ENCODE results near the gene BTBD18.

The BTBD18 gene, protein sequence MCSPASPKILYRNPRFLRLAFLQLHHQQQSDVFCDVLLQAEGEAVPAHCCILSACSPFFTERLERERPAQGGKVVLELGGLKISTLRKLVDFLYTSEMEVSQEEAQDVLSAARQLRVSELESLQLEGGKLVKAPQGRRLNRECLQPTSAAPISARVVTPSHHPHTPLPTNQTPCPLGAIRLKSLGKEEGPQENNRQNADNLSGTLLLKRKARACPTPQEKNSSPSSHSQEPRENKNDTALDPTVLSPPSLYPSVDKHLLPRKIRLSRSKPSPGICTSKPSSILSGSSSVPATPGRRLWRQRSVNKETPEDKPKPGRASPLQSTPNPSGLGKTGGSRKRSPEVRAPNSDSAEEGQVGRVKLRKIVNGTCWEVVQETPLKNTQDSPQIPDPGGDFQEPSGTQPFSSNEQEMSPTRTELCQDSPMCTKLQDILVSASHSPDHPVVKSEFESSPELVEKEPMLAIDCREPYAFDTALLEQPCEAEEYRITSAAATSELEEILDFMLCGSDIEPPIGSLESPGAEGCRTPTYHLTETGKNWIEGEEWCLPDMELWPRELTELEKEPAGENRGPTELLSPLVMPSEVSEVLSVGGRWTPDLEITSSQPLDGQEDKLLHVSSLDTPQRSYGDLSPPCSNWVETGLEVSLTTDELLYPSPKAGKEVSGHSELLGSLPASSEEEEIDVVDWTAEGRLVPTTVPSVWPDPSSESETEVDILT

DNA sequence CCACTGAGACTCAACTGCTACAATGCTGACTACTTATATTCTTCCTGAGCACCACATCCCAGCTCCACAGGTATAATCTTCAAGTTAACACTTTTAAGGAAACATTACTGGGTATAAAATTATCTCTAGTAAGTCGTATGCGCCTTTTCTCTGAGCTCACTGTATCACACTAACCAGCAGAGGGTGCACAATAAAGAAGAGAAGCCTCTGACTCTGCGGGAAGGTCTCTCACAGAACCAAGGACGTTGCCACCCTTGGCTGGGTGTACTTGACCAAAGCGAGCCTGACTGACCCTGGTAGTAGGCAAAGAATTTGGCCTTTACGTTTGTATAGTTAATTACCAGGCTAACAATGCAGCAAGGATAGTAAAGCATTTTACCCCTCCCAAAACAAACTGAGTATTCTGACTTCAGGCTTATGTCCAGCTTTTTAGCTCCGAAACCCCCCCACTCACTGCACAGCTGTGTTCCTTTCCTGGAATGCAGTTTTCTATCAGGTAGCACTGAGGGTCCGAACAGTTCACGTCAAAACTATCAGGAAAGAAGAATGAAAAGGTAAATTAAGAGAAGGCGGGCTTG, at the start of gene BTBD18:
TSS of gene BTBD18 (minus strand) at position 144 of the 578 bp plus-strand sequence. CDS start 631 bp downstream, outside the sequence.
- DNase-seq: peak; percentile 4

DNA sequence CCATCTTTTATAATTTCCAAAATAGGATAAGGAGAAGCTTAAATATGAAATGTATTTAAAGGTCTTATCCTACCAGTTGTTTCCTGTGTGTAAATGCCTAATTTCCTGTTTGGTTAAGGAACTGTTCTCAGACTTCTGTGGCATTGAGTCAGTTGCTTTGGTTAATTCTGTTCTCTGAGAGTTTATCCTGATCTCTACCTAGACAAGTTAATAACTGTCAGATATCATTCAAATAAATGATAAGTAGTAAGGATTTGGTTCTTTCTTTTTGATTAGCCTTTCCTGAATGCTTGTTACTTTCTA, 49.5 kb upstream of the BTBD18 start:
- DNase-seq: no peak

DNA sequence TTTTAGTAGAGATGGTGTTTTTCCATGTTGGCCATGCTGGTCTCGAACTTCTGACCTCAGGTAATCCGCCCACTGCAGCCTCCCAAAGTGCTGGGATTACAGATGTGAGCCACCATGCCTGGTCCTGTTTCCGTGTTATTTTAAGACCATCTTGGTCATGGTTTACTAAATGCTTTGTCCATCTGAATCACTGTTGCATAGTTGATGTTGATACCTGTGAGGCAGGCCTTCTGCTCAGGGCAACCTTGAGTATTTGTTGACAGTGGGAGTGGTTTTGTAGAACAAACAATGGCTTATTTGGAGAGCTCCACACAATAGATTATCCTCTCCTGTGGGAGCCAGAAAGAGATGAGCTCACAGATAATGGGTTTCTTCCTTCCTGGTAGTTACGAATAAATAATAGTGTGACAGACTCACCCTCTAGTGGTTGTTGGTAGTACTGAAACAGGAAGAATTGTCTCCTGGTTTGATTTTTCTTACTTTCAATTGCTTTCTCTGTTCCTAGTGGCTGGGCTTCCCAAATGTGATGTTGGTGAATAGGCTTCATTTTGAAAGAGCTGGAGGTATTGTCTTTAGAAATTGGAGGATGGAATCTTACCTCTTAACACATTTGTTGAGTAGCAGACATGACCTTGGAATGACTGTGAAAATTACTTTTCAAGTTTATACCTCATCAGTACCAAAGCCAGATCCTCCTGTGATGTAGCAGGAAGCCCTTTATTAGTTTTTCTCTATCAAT, 49.0 kb upstream of the BTBD18 start:
- DNase-seq: peak; percentile 63

DNA sequence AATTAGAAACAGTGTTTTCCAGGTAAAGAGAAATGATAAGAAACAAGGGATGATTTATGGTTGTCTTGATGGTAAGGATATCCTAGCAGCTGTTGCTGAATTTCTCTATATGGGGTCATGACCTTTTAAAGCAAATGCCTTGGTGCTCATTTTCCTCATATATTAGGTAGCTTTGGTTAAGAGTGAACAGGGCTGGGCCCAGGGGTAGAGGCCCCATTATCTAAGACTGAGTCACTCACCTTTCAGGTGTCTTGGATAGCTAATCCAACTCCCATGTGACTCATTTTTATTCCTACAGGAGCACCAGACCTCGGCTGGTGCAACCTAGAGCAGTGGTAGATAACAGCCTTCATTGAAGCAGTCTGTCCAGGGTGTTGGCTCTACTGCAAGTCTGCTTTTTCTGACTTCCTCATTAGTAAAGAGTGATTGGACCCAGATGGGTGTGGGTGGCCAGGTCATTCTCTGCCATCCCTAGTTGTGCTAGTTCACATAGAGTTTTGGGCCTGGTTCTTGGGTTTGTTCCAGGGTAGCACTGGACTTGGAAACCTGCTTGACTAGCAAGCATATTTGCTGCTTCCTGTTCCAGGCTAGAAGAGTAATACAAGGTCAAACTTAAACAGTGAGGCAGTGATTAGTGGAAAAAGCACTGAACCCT, 47.4 kb upstream of the BTBD18 start:
- DNase-seq: no peak

DNA sequence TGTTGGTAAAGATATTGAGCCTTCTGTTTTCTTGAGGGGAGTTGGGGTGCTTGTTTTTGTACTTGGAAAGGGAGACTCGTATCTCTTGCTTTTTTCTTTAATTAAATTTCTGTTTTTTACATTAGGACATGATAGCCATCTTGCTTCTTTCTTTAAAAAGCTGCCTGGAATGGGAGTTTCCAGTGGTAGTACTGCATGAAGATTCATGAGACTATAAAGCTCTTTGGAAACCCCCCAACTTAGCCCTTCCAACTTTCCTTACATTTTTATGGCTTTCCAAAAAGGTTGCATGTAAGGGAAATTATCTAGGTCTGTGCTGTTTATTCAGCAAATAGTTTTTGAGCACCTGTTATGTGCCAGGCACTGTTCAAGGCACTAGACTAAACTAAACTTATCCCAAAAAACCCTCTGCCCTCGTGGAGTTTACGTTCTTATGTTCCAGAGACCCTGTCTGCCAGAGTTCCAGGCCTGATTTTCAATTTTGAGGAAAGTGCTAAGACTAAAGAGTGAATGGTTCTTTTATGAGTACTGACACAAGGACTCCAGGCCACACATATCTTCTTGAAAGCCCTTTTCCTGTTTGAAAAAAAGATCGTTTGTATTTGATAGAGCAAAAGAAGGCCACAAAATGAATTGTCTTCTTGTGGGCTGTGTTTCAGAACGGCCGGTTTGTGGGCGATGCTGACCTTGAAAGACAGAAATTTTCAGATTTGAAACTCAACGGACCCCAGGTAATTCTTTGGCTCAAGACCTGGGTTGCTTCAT, 41.9 kb upstream of the BTBD18 start:
- DNase-seq: no peak

DNA sequence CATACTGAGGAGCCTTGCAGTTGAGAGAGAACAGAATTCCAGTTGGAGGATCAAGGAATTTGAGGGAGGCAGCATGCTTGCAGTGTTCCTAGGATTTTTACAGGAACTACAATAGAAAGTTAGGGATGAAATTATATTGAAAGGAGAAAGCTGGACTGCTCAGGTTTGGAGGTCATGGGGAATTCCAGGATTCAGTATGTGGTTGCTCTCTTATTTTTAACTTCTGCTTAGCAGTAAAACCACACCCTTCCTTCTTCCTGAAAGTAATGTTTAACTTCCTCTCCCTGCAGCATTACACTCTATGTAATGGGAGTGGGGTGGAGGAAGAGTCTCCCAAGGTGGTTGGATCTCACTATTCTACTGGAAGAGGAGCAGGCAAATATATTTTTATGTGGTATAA, 41.3 kb upstream of the BTBD18 start:
- no peak for DNase-seq

DNA sequence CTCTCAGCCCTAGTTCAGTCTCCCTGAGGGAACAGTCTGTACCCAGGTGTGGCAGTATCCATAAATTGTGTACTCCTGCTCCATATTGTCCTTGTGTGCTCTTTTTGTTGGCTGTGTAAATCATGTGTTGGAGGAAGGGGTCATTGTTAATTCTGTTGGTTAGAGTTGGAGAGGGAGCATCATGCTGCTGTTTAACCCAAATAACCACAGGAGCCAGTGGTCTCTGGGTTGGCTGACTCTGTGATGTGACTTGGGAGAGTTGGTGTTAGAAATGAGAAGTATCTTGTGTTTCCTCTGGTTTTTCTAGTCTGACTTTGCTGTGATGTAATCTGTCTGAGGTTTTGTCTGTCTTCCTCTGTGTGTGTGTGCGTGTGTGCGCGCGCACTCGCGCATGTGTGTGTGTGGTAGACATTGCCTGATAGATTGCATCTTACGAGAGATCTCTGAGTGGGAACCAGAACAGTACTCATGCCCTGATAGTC, 40.5 kb upstream of the BTBD18 start:
- peak; percentile 22 for DNase-seq

DNA sequence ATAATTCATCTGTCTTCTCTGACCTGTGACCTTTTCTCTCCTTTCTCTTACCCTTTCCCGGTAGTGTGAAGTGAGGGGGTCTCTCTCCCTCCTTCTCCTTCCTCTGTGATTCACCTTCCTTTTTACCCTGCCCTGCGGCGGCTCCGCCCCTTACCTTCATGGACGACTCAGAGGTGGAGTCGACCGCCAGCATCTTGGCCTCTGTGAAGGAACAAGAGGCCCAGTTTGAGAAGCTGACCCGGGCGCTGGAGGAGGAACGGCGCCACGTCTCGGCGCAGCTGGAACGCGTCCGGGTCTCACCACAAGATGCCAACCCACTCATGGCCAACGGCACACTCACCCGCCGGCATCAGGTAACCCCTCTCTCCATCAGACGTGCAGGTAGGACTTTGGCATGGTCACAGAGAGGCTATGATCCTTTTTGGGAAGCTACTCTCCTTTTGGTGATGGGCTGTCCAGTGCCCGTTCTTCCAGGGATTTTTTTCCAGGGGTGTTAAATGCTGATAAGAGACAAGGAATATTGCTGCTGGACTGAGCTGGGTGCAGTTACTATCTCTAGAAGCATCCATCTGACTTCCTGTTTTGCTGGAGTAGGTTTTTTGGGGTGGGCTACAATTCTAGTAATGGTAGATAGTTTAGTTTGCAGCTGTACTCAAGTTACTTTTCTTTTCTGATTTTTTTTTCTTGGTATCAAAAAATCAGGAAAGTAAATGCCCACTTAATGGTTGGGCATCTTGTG, 39.9 kb upstream of the BTBD18 start:
- no peak for DNase-seq

DNA sequence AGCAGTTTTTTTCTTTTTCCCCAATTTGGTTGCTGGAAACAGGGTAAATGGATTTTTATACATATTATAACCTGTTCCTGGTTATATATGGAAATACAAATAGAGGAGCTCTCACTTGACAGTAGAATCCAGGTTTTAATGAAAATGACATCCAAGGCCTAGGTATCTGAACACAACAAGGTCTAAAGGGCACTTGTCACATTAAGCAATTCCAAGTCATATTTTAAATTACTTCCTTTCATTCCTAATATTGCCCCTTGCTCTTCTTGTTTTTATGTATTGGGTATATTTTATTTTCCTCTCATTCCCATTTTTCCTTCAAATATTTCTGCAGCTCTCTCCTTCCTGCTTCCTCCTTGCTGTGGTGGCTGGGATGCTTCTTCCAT, 37.1 kb upstream of the BTBD18 start:
- no peak for DNase-seq

DNA sequence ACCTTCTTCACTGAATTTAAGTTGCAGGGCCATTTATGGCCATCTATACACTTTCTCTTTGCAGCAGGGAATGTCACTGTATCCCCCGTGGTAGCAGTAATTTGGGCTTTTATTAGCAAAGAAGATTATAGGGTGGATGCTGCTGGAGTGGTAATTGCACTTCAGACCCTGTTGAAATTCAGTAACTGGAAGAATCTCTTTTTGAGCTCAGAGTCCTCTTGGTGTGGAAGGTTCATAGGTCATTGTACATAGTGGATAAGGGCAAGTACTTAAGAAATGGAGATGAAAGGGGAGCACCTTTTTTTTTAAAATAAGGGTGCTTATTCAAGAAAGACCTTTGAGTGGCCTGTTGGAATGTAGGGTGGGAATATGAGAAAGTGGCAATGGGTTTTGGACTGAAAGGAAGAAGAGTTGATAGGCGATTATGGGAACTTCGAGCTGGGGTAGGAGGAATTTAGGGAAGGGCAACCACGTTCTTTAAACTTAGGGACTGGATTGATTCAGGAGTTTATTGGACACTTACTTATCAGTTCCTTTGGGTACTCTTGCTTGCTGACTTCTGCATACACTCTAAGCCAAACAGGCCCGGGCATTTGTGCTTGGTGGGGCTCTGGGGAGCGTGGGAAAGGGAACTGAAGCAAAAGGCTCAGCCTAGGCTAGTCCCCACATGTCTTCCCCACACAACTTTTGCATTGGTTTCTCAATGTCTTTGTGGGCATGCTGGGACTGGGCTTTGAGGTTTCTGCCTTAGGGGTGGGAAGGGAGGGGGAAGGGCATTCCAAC, 36.5 kb upstream of the BTBD18 start:
- DNase-seq: no peak

DNA sequence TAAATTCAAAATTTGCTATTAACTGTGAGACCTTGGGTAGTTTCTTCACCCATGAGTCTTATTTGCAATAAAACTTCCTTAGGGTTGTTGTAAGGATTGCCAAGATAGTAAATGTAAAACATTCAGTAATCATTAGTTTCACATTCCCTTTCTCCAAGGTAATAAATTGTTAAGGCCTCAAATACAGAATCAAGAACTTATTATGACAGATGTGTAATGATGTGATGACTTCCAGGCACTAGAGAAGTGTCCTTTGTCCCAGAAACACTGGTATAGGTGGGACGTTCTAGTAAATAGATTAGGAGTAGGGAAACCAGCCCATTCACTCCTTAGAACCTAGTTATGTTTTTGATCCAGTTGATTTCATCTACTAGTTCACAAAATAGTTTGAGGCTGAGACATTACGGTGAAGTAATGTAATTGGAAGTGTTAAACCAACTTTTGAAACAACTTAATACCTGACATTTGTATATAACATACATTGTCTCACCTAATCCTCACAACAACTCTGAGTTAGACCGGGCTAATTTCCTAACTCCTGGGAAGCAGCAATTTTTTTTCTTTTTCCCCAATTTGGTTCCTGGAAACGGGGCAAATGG, 35.5 kb upstream of the BTBD18 start:
- no peak for DNase-seq

DNA sequence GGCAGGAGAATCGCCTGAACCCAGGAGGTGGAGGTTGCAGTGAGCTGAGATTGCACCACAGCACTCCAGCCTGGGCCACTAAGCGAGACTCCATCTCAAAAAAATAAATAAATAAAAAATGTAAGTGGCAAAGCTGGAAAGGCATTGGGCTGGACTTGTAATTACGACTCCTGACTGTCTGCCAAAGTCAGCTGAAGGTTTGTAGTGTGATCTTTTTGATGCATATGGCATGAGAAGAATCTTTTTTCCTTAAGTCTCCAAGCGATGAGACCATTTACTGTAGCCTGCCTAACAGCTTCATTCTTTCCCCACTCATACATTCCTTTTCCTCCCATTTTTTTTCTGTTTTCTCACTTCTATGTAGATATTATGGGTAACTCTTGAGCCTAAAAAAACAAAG, 34.8 kb upstream of the BTBD18 start:
- DNase-seq: no peak

DNA sequence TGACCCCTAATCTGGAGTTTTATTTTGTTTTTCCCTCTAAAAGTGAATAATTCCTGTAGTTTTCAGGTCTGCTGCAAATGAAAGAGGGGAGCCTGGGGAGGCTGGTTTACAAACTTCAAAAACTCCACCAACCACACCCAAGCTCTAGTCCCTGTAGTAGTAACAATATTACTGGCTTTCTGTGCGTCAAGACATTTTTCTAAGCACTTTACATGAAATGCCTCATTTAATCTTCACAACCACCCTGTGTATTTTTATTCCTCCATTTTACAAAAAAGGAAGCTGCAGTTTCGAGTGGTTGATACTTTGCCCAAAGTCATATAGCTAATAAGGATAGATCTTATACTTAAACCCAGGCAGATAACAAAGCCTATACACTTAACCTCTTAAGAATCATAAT, 33.5 kb upstream of the BTBD18 start:
- DNase-seq: no peak

DNA sequence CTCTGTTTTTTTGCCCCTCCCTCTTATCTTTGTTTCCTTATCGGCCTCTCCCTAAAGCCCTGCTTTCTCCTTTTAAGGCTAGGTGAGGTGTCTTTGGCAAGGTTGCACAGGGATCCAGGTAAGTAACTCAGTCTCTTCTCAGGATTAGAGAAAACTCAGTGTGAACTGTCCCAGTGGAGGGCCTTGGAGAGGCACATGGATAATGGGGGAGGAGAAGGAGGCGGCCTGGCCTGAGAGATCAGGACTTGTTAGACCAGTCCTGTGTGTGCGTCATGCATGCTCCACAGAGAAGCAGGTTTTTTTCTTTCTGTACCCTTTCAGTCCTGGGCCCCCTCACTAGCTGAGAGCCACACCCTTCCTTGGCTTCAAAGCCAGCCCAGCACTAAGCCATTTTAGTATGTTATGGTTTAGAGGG, 29.9 kb upstream of the BTBD18 start:
- DNase-seq: no peak

DNA sequence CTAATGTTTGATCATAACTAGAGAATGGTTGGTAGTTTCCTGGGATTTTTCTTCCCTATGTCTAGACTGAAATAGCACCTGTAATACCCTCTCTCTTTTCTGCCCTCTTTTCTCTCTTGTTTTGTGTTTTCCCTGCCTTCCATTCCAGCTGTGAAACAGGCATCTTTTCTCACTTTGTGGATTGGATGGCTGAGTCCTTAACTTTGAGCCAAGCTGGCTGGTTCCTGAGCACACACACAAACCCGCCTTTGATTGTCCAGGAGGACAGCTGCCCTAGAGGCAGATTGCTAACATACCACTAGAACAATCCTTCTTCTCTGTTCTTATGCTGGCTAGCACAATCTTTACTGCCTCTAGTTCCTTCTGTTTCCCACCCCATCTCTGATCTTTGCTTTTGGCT, 27.7 kb upstream of the BTBD18 start:
- DNase-seq: no peak

DNA sequence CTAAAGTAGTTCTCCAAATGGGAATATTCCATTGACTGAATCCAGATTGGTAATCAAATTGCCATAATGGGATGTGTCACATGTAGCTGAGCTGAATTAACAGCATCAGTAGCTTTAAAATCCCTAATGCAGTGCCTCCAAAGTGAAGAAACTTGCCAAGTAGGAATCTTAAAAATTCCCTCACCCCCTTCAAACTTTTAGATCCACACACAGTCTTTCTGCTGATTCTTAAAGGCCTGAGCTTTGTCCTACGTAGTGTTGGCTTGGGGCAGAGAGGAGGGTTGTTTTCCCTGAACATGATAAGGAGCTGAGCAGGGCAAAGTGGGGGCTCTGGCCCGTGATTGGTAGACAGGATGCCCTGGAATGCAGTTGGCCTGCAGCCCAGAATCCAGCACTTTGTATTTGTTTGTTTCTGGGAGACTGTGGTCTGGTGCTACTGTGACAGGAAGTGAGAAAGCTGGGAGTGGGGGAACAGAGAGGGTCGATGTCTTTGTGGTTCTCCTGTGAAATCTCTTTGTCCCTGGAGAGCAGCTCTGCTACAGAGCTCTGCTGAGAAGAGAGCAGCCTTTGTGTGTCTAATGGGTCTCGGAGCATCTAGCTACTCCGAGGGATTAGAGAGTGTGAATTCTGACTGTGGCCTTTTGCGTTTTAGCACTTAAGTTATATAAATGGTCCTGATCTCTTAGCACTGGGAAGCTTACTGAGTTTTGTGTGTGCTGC, 26.9 kb upstream of the BTBD18 start:
- DNase-seq: no peak

DNA sequence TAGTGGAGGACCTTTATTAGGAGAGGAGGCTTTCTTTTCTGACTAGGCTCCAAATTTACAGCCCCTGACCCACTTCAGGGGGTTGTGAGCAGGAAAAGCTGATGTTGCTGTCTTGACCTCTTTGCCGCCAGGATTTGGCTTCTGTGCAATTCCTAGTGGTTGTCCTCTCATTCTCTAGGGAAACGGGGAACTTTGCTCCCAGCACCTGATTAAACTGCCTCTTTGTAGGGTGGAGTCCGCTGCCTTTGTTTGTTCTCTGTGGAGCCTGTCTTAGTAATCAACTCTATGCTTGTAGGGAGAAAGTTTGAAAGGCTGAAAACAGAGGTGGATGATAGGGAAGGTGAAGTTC, 26.3 kb upstream of the BTBD18 start:
- no peak for DNase-seq

DNA sequence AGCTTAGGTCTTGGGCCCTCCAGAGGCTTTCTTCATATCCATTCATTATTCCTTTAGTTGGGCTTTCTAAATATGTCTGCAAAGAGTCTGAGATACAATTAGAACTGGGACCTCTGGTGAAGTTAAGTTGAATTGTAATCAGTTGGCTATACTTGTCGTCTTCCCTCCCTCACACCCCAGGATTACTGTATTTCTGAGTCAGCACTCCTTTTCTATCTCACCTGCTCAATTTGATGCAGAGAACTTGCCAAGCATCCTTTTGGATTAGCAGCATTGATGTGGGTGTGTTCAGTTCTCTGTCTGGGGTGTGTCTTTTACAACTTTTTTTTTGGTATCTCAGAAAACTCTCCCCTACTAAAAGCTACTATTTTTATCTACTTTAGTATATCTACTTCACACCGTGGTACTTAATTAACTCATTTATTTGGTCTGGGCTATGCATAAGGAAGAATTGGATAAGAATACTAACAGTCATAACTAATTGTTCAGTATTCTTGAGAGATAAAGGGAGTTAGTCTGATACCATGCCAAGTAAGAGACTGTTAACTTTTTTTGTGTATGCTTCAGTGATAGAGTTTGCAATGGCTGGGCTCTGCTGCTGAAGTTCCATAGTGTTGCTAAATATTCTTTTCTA, 25.1 kb upstream of the BTBD18 start:
- no peak for DNase-seq

DNA sequence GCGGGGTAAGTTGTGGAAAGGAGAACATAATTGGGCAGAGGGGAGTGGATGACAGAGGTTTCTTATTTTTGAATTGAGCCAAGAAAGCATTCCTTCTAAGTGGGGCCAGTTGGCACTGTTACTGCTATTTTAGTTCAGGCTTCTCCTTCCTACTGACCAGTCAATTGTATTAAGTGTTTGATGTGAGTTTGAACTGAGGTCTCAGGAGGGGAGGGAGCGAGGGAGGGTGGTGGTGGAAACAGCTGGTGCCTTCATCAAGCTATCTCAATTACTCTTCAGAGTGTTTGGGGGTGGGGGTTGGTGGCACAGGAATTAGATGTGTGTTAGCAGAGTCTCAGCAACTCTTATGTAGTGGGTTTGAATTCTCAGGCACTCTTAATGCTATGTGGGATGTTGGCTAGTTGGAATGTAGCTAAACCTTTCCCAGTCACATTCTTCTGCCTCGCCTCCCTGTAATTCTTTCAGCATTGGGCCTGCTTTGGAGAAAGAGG, 24.5 kb upstream of the BTBD18 start:
- no peak for DNase-seq
